ENCODE results near the gene ARHGAP31. TPM values are rescaled to one million over a fixed set of nuclear protein-coding genes. Genes with fewer than 3 reads are reported as not detected.
A peak's percentile ranks its signal among the peaks of the same experiment; 100 is the strongest.

ARHGAP31 gene
- total and polyA plus RNA-seq, 2 experiments from 2014 or later, result 1.2 to 4.3 TPM

DNA sequence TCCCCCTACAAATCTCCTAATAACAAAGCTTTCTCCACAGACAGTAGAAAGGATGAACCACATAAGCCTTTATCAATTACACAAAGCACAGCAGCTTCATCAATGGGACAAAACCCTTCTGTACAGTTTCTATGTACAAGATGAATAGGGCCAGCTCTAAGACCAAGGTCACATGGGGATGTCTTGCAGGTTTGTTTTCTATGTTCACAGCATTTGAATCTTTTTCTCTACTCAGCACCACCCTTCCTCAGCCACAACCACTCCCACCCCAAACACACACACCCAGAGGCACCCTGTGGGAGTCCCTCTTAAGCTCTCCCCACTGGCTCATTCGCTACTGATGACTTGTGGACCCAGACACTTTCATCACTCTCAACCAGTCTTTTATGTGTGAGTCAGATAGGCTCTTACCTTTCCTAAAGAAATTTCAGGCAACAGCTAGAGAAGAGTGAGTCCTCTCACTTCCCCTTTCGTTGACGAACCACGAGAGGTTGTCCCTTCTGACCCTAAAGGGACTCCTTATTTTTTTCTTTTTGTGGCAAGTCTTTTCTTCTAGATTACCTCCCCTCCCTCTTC, 57.9 kb downstream of the ARHGAP31 start:
- Mint-ChIP-seq H3K27ac (no peak overlapping the region), H3K4me1 (peaks cover 61% of the 10 kb centered on the region), H3K9me3 (peaks cover 10% of the 10 kb centered on the region), H3K36me3 (ENCODE audit: low read depth) (peaks cover 10% of the 10 kb centered on the region), H3K27me3 (ENCODE audit: insufficient read depth, low read depth, poor library complexity) (peaks cover 5% of the 10 kb centered on the region), H3K4me3 (no peak overlapping the region; the same call in 2 of the 3 replicates)
- Histone ChIP-seq H3K27me3 (ENCODE audit: insufficient read depth) (no peaks in the 10 kb centered on the region), H3K27ac (ENCODE audit: low read depth) (peak overlapping the region; percentile 64), H3K36me3 (ENCODE audit: insufficient read depth) (no peaks in the 10 kb centered on the region), H3K4me1 (ENCODE audit: insufficient read depth) (peaks cover 58% of the 10 kb centered on the region), H3K9me2 (ENCODE audit: insufficient read depth) (no peaks in the 10 kb centered on the region; the same call in 1 of the 2 replicates), H3K79me2 (replicated peaks; ENCODE audit: insufficient read depth) (no peaks in the 10 kb centered on the region), H3F3A (replicated peaks; ENCODE audit: low read depth) (no peaks in the 10 kb centered on the region; the same call in 1 of the 2 replicates), H3K4me3 (no peak overlapping the region), H2AFZ (no peak overlapping the region), H3K4me2 (peak overlapping the region; percentile 63; the same call in 1 of the 2 replicates), H4K20me1 (replicated peaks; ENCODE audit: insufficient read depth) (no peaks in the 10 kb centered on the region)
- DNase-seq (ENCODE audit: low spot score) (no peak), ATAC-seq (no peak)
- TF ChIP-seq POLR2AphosphoS5 (IDR thresholded peaks at IDR 0.05; ENCODE audit: low read depth) (no peak), NANOG (IDR thresholded peaks at IDR 0.05; ENCODE audit: borderline replicate concordance) (no peak), ZNF114 (CRISPR knock-in tag; IDR thresholded peaks at IDR 0.05) (no peak), JUNB (IDR thresholded peaks at IDR 0.05; ENCODE audit: unreplicated experiment) (no peak), REST (IDR thresholded peaks at IDR 0.05; ENCODE audit: unreplicated experiment) (no peak), EZH2phosphoT487 (IDR thresholded peaks at IDR 0.05; ENCODE audit: unreplicated experiment) (no peak), ZNF331 (CRISPR knock-in tag; IDR thresholded peaks at IDR 0.05; ENCODE audit: low read depth) (no peak), CREB1 (CRISPR knock-in tag; IDR thresholded peaks at IDR 0.05; ENCODE audit: low read depth) (no peak), ETS1 (IDR thresholded peaks at IDR 0.05) (no peak), EZH2 (IDR thresholded peaks at IDR 0.05; ENCODE audit: low read depth, unreplicated experiment) (no peak), CTCF (conservative IDR thresholded peaks at IDR 0.05; ENCODE audit: low read depth in 2 of 2) (no peak), ZNF462 (CRISPR knock-in tag; IDR thresholded peaks at IDR 0.05) (no peak)

Measured in GM23338 (cell line).